Heart left ventricle (tissue), 16 donors: ENCODE data around the gene SPAG9. TPM values are rescaled to one million over a fixed set of nuclear protein-coding genes. Genes with fewer than 3 reads are reported as not detected.

ENCODE experiments used
- ATAC-seq, 4 donors: fragments of 200-7000 bp; cut with Tn5 transposase; one replicate each; pipeline ENCODE4 v1.9.1; 2020 to 2022; ENCODE audit warnings: moderate library complexity in 4 of 4, mild to moderate bottlenecking in 3 of 4, moderate number of reproducible peaks in 1 of 4
- DNase-seq, 5 donors: peaks; one replicate each; pipeline ENCODE4 v3.0.0-alpha.2; 2020
- H3K27ac ChIP-seq, 12 donors: fragments of 200-600 bp; sonication (generic) in 4 of 12; one replicate each; pipeline versions ENCODE4 v1.5.0 to v1.8.0; 2016 to 2022; ENCODE audit warnings: mild to moderate bottlenecking in 2 of 12
- H3K27me3 ChIP-seq, 9 donors: fragments of 200-600 bp; sonication (generic) in 2 of 9; one replicate each; pipeline versions ENCODE4 v1.5.1 to v1.8.0; 2016 to 2022; ENCODE audit warnings: mild to moderate bottlenecking in 3 of 9
- H3K36me3 ChIP-seq, 9 donors: fragments of 200-600 bp; sonication (generic) in 2 of 9; one replicate each; pipeline versions ENCODE4 v1.5.0 to v1.8.0; 2018 to 2022; ENCODE audit warnings: mild to moderate bottlenecking in 2 of 9
- H3K4me1 ChIP-seq, 12 donors: fragments of 200-600 bp; sonication (generic) in 4 of 12; one replicate each; pipeline versions ENCODE4 v1.5.0 to v1.8.0; 2016 to 2022; ENCODE audit warnings: mild to moderate bottlenecking in 3 of 12
- H3K4me3 ChIP-seq, 12 donors: fragments of 200-600 bp; sonication (generic) in 4 of 12; one replicate each; pipeline versions ENCODE4 v1.5.0 to v1.8.0; 2017 to 2022; ENCODE audit warnings: mild to moderate bottlenecking in 9 of 12, moderate library complexity in 4 of 12
- H3K9me3 ChIP-seq, 12 donors: fragments of 200-600 bp; sonication (generic) in 4 of 12; one replicate each; pipeline versions ENCODE4 v1.5.0 to v1.8.0; 2016 to 2022; ENCODE audit warnings: mild to moderate bottlenecking in 1 of 12
- POLR2A ChIP-seq, 2 donors: fragments of 450-650 bp; IDR thresholded peaks; one replicate each; pipeline ENCODE4 v1.6.1; 2017; ENCODE audit warnings: antibody characterized with exemption in 2 of 2, mild to moderate bottlenecking in 2 of 2, moderate library complexity in 2 of 2
- WGBS, 4 donors: extraction: QIAGEN DNeasy Blood & Tissue Kit in 2 of 4; methylation state at CpG; one replicate each; pipeline versions ENCODE4 v1.1.5 to v1.1.7; 2013 to 2018; 5-methylcytosine and 5-hydroxymethylcytosine counted together
- intact Hi-C, 10 donors: fragments of 100-400 bp; cut with DNase I; formaldehyde crosslinking; loops; one replicate each; pipeline versions ENCODE4 v1.11.1 to v1.14.2; 2022
- polyA plus RNA-seq, 2 donors: library from polyadenylated mRNA; stranded (reverse); fragments of 200-250 nt; gene quantifications; one replicate each; pipeline ENCODE4 v1.2.3, GENCODE V29; 2013
- total RNA-seq, 9 donors: library from RNA; depleted of rRNA in 2 of 9; stranded (reverse); fragments of >200 nt in 2 of 9; fragmentation: NEBNext Ultra II Directional in 3 of 9; extraction: Animal tissue kit (Norgen Biotek cat#: 25700) in 3 of 9; gene quantifications; one replicate each; pipeline versions ENCODE4 v1.1.0 to v1.2.4, GENCODE V29; 2016 to 2023
- TF ChIP-seq, protein P1 (sequence below), 12 donors: fragments of 200-600 bp; sonication (generic) in 4 of 12; IDR thresholded peaks; one replicate each; pipeline versions ENCODE4 v1.5.0 to v1.8.0; 2018 to 2022; ENCODE audit warnings: antibody characterized with exemption in 12 of 12, mild to moderate bottlenecking in 5 of 12
- donor health status: ischemic (EF 13 %, LVEDD 7.1; RV severe dilation, severe dysfunction).
- donor health status: healthy with polysubstance abuse.
- donor health status: DM: no; HTN: yes; CAD: no.
- donor health status: DM: no; HTN: no; CAD: no.
- donor health status: ischemic (EF 25% LVEDD 6.9; RV normal size, moderate dysfunction).
- donor health status: ischemic (EF 25% LVEDD 5.7; RV mildly dilated, moderate dysfunction).
- donor health status: healthy.
- donor health status: DM: yes; HTN: yes; CAD: no.
- donor health status: ischemic (EF 35%, LVEDD 5.7; RV mildly dilated, moderate dysfunction).
- donor health status: nonischemic (EF 11% LVEDD 7.7; RV severe dilation, severe dysfunction).
- donor health status: DM: yes; HTN: yes; CAD: no.
- donor health status: PGD.
- donor health status: ischemic (EF 29% LVEDD 5.4; RV normal size, mild dysfunction).
- donor health status: nonischemic (EF 23%, LVEDD 6.1; RV moderate dilation, normal function).

Gene SPAG9
- total and polyA plus RNA-seq, 11 donors, result 15.9 to 65.4 (median 52.9) TPM

GRCh38 chr17:51000835-51001638 is 119.6 kb downstream of the SPAG9 start:
- no peak for TF ChIP-seq POLR2A (IDR thresholded peaks at IDR 0.05)
- TF ChIP-seq, protein P1, sequence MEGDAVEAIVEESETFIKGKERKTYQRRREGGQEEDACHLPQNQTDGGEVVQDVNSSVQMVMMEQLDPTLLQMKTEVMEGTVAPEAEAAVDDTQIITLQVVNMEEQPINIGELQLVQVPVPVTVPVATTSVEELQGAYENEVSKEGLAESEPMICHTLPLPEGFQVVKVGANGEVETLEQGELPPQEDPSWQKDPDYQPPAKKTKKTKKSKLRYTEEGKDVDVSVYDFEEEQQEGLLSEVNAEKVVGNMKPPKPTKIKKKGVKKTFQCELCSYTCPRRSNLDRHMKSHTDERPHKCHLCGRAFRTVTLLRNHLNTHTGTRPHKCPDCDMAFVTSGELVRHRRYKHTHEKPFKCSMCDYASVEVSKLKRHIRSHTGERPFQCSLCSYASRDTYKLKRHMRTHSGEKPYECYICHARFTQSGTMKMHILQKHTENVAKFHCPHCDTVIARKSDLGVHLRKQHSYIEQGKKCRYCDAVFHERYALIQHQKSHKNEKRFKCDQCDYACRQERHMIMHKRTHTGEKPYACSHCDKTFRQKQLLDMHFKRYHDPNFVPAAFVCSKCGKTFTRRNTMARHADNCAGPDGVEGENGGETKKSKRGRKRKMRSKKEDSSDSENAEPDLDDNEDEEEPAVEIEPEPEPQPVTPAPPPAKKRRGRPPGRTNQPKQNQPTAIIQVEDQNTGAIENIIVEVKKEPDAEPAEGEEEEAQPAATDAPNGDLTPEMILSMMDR (IDR thresholded peaks at IDR 0.05), result peak; percentile 27 to 72 (median 57)
- no peak overlapping the region for H3K27ac ChIP-seq
- ATAC-seq (peak; percentile 59 to 65 (median 62)), DNase-seq (no peak)
- H3K27me3 ChIP-seq, result no peaks in the 10 kb centered on the region
- intact Hi-C loops, result loop anchor here (1.0 to 10.0 kb wide), 7 partner anchors 51 to 166 kb away; partner anchors contain the start of genes NME1 (in 10 of the 10) and NME2 (in 2 of the 10)
- H3K4me1 ChIP-seq, result peaks cover 0 to 7% (median 0%) of the 10 kb centered on the region in 12 donors
- H3K9me3 ChIP-seq, result no peaks in the 10 kb centered on the region
- WGBS, 4 donors, result 89 to 97% (median 96%) methylated on average over 1 of the region's 1 CpG
- H3K4me3 ChIP-seq, result no peak overlapping the region
- peaks cover 3 to 100% (median 96%) of the 10 kb centered on the region in 9 donors for H3K36me3 ChIP-seq

DNA sequence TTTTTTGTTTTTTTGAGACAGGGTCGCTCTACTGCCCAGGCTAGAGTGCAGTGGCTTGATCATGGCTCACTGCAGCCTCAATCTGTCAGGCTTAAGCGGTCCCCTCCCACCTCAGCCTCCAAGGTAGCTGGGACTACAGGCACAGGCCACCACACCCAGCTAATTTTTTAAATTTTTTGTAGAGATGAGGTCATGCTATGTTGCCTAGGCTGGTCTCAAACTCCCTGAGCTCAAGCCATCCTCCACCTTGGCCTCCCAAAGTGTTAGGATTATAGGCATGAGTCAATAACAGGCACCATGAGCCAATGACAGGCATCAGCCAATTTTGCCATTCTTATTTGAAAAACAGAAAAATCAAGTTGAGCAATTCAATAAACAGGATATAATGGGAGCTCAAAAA is 125.0 kb downstream of the SPAG9 start:
- Histone ChIP-seq H3K27me3 (no peaks in the 10 kb centered on the region), H3K9me3 (no peaks in the 10 kb centered on the region), H3K4me3 (no peak overlapping the region), H3K27ac (no peak overlapping the region), H3K4me1 (no peaks in the 10 kb centered on the region), H3K36me3 (peaks cover 3 to 100% (median 99%) of the 10 kb centered on the region in 9 donors)
- ATAC-seq, result no peak
- DNase-seq, result no peak
- TF ChIP-seq, protein P1 (IDR thresholded peaks at IDR 0.05), result no peak
- TF ChIP-seq POLR2A (IDR thresholded peaks at IDR 0.05), result no peak
- intact Hi-C loops, result loop anchor here in 1 of 10 donors (5.0 kb wide), 1 partner anchor 62 kb away; no protein-coding TSS in a partner anchor
- WGBS, 4 donors, result 94 to 97% (median 96%) methylated on average over 2 of the region's 2 CpGs

DNA sequence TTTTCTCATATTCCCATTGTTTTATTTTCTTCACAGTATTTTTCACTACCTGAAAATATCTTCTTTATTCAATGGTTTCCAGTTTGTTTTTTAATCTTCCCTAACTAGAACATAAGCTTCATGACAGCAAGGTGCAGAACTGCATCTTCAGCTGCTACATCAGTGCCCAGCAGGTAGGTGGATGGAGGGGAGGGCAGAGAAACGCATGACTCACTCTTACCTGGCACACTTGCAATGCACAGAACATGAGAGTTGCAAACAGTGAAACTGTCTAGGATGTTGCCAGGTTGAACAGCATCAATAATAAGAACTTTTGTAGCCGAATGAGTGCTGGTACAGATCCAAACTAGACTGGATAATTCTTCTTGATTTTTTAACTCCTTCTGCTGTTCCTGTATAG is 127.1 kb downstream of the SPAG9 start:
- DNase-seq (no peak), ATAC-seq (no peak)
- TF ChIP-seq, protein P1 (IDR thresholded peaks at IDR 0.05), result no peak
- no peak for TF ChIP-seq POLR2A (IDR thresholded peaks at IDR 0.05)
- Histone ChIP-seq H3K4me3 (no peak overlapping the region), H3K27ac (no peak overlapping the region), H3K36me3 (peaks cover 2 to 100% (median 100%) of the 10 kb centered on the region in 9 donors), H3K4me1 (no peaks in the 10 kb centered on the region), H3K27me3 (no peaks in the 10 kb centered on the region), H3K9me3 (no peaks in the 10 kb centered on the region)
- intact Hi-C loops, result no loop called here
- 75 to 83% (median 79%) methylated on average over 2 of the region's 2 CpGs for WGBS, 4 donors

DNA sequence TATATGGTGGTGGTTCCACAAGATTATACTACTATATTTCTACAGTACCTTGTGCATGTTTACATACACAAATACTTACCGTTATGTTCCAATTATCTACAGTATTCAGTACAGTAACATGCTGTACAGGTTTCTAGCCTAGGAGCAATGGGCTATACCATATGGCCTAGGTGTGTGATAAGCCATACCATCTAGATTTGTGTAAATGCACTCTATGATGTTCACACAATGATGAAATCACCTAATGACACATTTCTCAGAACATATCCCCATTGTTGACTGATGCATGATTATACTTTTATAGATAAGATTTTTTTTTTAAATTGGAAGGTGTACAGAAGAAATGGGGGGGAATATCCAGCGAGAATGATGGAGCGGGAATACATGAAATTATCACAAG is 131.5 kb downstream of the SPAG9 start:
- no peak overlapping the region for H3K27ac ChIP-seq
- no peak overlapping the region for H3K4me3 ChIP-seq
- no peak for TF ChIP-seq POLR2A (IDR thresholded peaks at IDR 0.05)
- TF ChIP-seq, protein P1 (IDR thresholded peaks at IDR 0.05), result no peak
- ATAC-seq (no peak), DNase-seq (no peak)
- H3K27me3 ChIP-seq, result no peaks in the 10 kb centered on the region
- H3K4me1 ChIP-seq, result no peaks in the 10 kb centered on the region
- peaks cover 0 to 100% (median 100%) of the 10 kb centered on the region in 9 donors for H3K36me3 ChIP-seq
- 95 to 96% (median 96%) methylated on average over 3 of the region's 3 CpGs for WGBS, 4 donors
- no peaks in the 10 kb centered on the region for H3K9me3 ChIP-seq
- intact Hi-C loops, result loop anchor here in 1 of 10 donors (10.0 kb wide), 1 partner anchor 234 kb away; no protein-coding TSS in a partner anchor
